Activated naive CD8-positive, alpha-beta T cell treated with anti-CD3 and anti-CD28 coated beads, Interleukin-2, amount 50 U/mL, for 24 hours (primary cell): ENCODE data around the gene HSD3B7.

ENCODE experiments used
- ATAC-seq: fragments of 150-1000 bp; cut with Tn5 transposase; one replicate; pipeline ENCODE4 v1.10.0; 2021
- DNase-seq: peaks from one replicate; pipeline ENCODE4 v3.0.0; 2021
- H3K27ac Mint-ChIP-seq: one replicate; pipeline ENCODE4 v1.8.0; 2021; ENCODE audit warnings: mild to moderate bottlenecking, mixed read lengths
- H3K27me3 Mint-ChIP-seq: one replicate; pipeline ENCODE4 v1.8.0; 2021; ENCODE audit warnings: mixed read lengths
- H3K36me3 Mint-ChIP-seq: one replicate; pipeline ENCODE4 v1.8.0; 2021; ENCODE audit warnings: low read depth, mixed read lengths
- H3K4me1 Mint-ChIP-seq: one replicate; pipeline ENCODE4 v1.8.0; 2021; ENCODE audit warnings: mixed read lengths
- H3K4me3 Mint-ChIP-seq: one replicate; pipeline ENCODE4 v1.8.0; 2021; ENCODE audit warnings: mild to moderate bottlenecking, moderate library complexity, mixed read lengths
- H3K9me3 Mint-ChIP-seq: one replicate; pipeline ENCODE4 v1.8.0; 2021; ENCODE audit warnings: mixed read lengths

The HSD3B7 gene

GRCh38 chr16:30967795-30968194 is 17.2 kb upstream of the HSD3B7 start:
- ATAC-seq (no peak), DNase-seq (no peak)
- no peaks in the 10 kb centered on the region for H3K4me1 Mint-ChIP-seq
- no peaks in the 10 kb centered on the region for H3K9me3 Mint-ChIP-seq
- no peak overlapping the region for H3K27ac Mint-ChIP-seq
- H3K36me3 Mint-ChIP-seq: peaks cover 63% of the 10 kb centered on the region
- no peaks in the 10 kb centered on the region for H3K27me3 Mint-ChIP-seq
- no peak overlapping the region for H3K4me3 Mint-ChIP-seq

GRCh38 chr16:30969246-30969842 is 15.7 kb upstream of the HSD3B7 start:
- ATAC-seq (no peak), DNase-seq (no peak)
- Mint-ChIP-seq H3K27ac (no peak overlapping the region), H3K4me3 (no peak overlapping the region), H3K36me3 (peaks cover 67% of the 10 kb centered on the region), H3K4me1 (no peaks in the 10 kb centered on the region), H3K9me3 (no peaks in the 10 kb centered on the region), H3K27me3 (no peaks in the 10 kb centered on the region)

GRCh38 chr16:30971298-30971697 is 13.7 kb upstream of the HSD3B7 start:
- H3K27me3 Mint-ChIP-seq: no peaks in the 10 kb centered on the region
- DNase-seq: no peak
- ATAC-seq: no peak
- H3K27ac Mint-ChIP-seq: no peak overlapping the region
- no peaks in the 10 kb centered on the region for H3K4me1 Mint-ChIP-seq
- H3K36me3 Mint-ChIP-seq: peaks cover 64% of the 10 kb centered on the region
- H3K9me3 Mint-ChIP-seq: no peaks in the 10 kb centered on the region
- no peak overlapping the region for H3K4me3 Mint-ChIP-seq

- DNase-seq: no peak
- Mint-ChIP-seq H3K4me1 (no peaks in the 10 kb centered on the region), H3K36me3 (peaks cover 59% of the 10 kb centered on the region)
Observed at GRCh38 chr16:30972872-30973271, 12.1 kb upstream of the HSD3B7 start.

GRCh38 chr16:30974348-30974747 is 10.7 kb upstream of the HSD3B7 start:
- ATAC-seq: no peak
- H3K27ac Mint-ChIP-seq: no peak overlapping the region
- no peak for DNase-seq
- H3K4me3 Mint-ChIP-seq: no peak overlapping the region
- no peaks in the 10 kb centered on the region for H3K27me3 Mint-ChIP-seq
- H3K4me1 Mint-ChIP-seq: no peaks in the 10 kb centered on the region
- no peaks in the 10 kb centered on the region for H3K9me3 Mint-ChIP-seq
- peaks cover 57% of the 10 kb centered on the region for H3K36me3 Mint-ChIP-seq

More at GRCh38 chr16:30972872-30973271, 12.1 kb upstream of the HSD3B7 start:
- Mint-ChIP-seq H3K4me3 (no peak overlapping the region), H3K9me3 (no peaks in the 10 kb centered on the region), H3K27ac (no peak overlapping the region), H3K27me3 (no peaks in the 10 kb centered on the region)
- ATAC-seq: no peak

- Mint-ChIP-seq H3K4me3 (no peak overlapping the region), H3K27ac (peak overlapping the region; percentile 1), H3K36me3 (peaks cover 44% of the 10 kb centered on the region), H3K27me3 (no peaks in the 10 kb centered on the region), H3K4me1 (no peaks in the 10 kb centered on the region), H3K9me3 (no peaks in the 10 kb centered on the region)
- DNase-seq: no peak
- ATAC-seq: no peak
Observed at GRCh38 chr16:30976486-30976885, 8.5 kb upstream of the HSD3B7 start.

GRCh38 chr16:30977502-30977901 is 7.5 kb upstream of the HSD3B7 start:
- H3K9me3 Mint-ChIP-seq: no peaks in the 10 kb centered on the region
- DNase-seq: peak; percentile 26
- H3K27me3 Mint-ChIP-seq: no peaks in the 10 kb centered on the region
- H3K4me1 Mint-ChIP-seq: no peaks in the 10 kb centered on the region
- H3K36me3 Mint-ChIP-seq: peaks cover 38% of the 10 kb centered on the region
- no peak overlapping the region for H3K27ac Mint-ChIP-seq
- ATAC-seq: peak; percentile 18
- H3K4me3 Mint-ChIP-seq: no peak overlapping the region

- Mint-ChIP-seq H3K36me3 (peaks cover 20% of the 10 kb centered on the region), H3K27me3 (no peaks in the 10 kb centered on the region), H3K4me1 (no peaks in the 10 kb centered on the region), H3K27ac (no peak overlapping the region), H3K9me3 (no peaks in the 10 kb centered on the region), H3K4me3 (no peak overlapping the region)
- ATAC-seq: no peak
- no peak for DNase-seq
Observed at GRCh38 chr16:30979170-30980022, 5.6 kb upstream of the HSD3B7 start.

- Mint-ChIP-seq H3K36me3 (peaks cover 19% of the 10 kb centered on the region), H3K9me3 (no peaks in the 10 kb centered on the region), H3K27me3 (no peaks in the 10 kb centered on the region), H3K4me1 (no peaks in the 10 kb centered on the region), H3K4me3 (no peak overlapping the region), H3K27ac (no peak overlapping the region)
- DNase-seq: no peak
- ATAC-seq: no peak
Observed at GRCh38 chr16:30980023-30980371, 5.0 kb upstream of the HSD3B7 start.

- DNase-seq: no peak
- no peak for ATAC-seq
- Mint-ChIP-seq H3K36me3 (peaks cover 19% of the 10 kb centered on the region), H3K4me1 (no peaks in the 10 kb centered on the region), H3K27me3 (no peaks in the 10 kb centered on the region), H3K9me3 (no peaks in the 10 kb centered on the region), H3K27ac (no peak overlapping the region), H3K4me3 (no peak overlapping the region)
Observed at GRCh38 chr16:30980434-30980833, 4.6 kb upstream of the HSD3B7 start.

GRCh38 chr16:30980959-30981358 is 4.0 kb upstream of the HSD3B7 start:
- no peak for DNase-seq
- no peak for ATAC-seq
- Mint-ChIP-seq H3K27ac (peak overlapping the region; percentile 14), H3K9me3 (no peaks in the 10 kb centered on the region), H3K36me3 (peaks cover 16% of the 10 kb centered on the region), H3K4me3 (no peak overlapping the region), H3K4me1 (no peaks in the 10 kb centered on the region), H3K27me3 (no peaks in the 10 kb centered on the region)

- H3K4me1 Mint-ChIP-seq: no peaks in the 10 kb centered on the region
- no peak overlapping the region for H3K4me3 Mint-ChIP-seq
- H3K27ac Mint-ChIP-seq: no peak overlapping the region
- DNase-seq (no peak), ATAC-seq (no peak)
- H3K27me3 Mint-ChIP-seq: no peaks in the 10 kb centered on the region
- no peaks in the 10 kb centered on the region for H3K9me3 Mint-ChIP-seq
- H3K36me3 Mint-ChIP-seq: peaks cover 10% of the 10 kb centered on the region
Observed at GRCh38 chr16:30982548-30983288, 2.3 kb upstream of the HSD3B7 start.

- Mint-ChIP-seq H3K27ac (no peak overlapping the region), H3K9me3 (no peaks in the 10 kb centered on the region), H3K36me3 (peaks cover 10% of the 10 kb centered on the region), H3K4me1 (no peaks in the 10 kb centered on the region), H3K27me3 (no peaks in the 10 kb centered on the region), H3K4me3 (no peak overlapping the region)
- no peak for ATAC-seq
- DNase-seq: no peak
Observed at GRCh38 chr16:30983289-30983889, 1.6 kb upstream of the HSD3B7 start.

- Mint-ChIP-seq H3K9me3 (no peaks in the 10 kb centered on the region), H3K4me3 (no peak overlapping the region), H3K27ac (no peak overlapping the region), H3K27me3 (no peaks in the 10 kb centered on the region), H3K4me1 (no peaks in the 10 kb centered on the region), H3K36me3 (peaks cover 6% of the 10 kb centered on the region)
- ATAC-seq (no peak), DNase-seq (no peak)
Observed at GRCh38 chr16:30983898-30984610, 953 bp upstream of the HSD3B7 start.
